Stimulated activated CD8-positive, alpha-beta memory T cell treated with anti-CD3 and anti-CD28 coated beads, Interleukin-7, amount 100 ng/mL, for 48 hours (primary cell): Measurements from ENCODE around the gene TMOD1.

ENCODE experiments used
- DNase-seq, 2 donors: peaks; one replicate each; pipeline ENCODE4 v3.0.0-alpha.2; 2020; ENCODE audit warnings: low read depth in 1 of 2; ENCODE audit errors: extremely low read depth in 1 of 2

Gene TMOD1

DNA sequence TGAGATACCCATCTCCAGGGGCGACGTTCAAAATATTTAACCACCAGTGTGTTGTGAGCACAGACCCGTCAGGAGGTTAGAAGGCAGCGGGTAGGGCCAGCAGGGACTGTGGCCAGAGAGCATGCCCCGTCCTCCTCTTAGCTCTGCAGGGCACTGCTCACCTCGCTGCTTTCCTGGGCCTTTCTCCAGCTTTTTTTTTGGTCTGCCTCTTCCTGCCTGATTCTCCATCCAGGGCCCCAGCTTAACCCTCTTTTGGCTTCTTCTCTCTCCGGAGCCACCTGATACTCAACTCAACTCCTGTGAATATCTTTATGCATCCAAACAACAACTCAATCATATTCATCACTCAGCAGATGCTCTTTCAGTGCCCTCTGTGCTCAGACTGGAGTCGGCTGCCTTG, 44.0 kb downstream of the TMOD1 start:
- DNase-seq: no peak

DNA sequence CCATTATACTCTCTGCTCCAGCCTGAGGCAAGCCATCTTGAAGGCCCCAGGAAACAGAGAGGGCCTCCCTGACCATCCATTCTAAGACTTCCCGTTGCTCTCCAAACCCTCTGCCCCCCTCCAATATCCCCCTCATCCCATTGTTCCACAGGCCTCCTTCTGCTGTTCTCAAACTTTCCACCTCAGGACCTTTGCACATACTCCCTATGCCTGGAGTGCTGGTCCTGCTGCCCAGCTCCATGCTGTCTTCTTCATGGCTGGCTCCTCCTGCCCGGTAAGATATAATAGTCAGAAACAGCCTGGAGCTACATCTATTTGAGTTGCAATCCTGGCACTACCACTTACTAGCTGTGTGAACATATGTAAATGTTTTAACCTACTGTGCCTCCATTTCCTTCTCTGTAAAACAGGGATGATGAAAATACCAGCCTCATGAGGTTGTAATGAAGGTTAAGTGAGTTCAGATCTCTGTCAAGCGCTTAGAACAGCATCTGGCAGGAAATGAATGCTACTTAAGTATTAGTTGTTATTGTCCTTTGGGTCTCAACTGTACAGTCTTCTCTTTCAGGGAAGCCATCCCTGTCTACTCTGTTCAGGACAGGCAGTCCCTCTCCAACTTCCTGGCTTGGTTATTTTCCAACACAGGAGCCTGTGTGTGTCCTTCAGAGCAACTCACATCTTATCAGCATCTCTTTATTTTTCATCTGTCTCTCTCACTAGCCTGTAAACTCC, 45.8 kb downstream of the TMOD1 start:
- no peak for DNase-seq

GRCh38 chr9:97548379-97548778, 46.9 kb downstream of the TMOD1 start:
- DNase-seq: no peak

- DNase-seq: no peak
Observed at GRCh38 chr9:97548819-97549540, 47.5 kb downstream of the TMOD1 start.

- no peak for DNase-seq
Observed at GRCh38 chr9:97550386-97550785, 48.9 kb downstream of the TMOD1 start.

- no peak for DNase-seq
Observed at GRCh38 chr9:97551308-97551707, 49.8 kb downstream of the TMOD1 start.

GRCh38 chr9:97553141-97553540, 51.7 kb downstream of the TMOD1 start:
- DNase-seq: no peak

DNA sequence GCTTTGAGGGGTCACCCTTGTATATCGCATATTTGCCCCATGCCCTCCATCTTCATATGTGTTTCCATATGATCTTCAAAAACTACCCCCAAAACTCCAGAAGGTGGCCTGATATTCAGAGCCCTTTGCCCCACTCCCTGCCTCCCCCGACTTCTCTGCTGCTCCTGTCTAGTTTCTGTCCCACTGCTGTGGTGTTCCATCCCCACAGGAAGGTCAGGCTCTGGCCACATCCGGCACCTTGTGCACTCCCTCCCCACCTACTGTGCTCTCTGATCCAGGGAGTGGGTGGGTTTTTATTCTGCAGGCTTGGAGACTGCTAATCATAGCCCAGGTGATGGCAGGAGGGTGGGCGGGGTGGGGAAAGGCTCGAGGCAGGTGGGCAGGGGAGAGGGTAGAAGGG, 52.4 kb downstream of the TMOD1 start:
- DNase-seq: no peak

GRCh38 chr9:97554566-97555075, 53.2 kb downstream of the TMOD1 start:
- no peak for DNase-seq

DNA sequence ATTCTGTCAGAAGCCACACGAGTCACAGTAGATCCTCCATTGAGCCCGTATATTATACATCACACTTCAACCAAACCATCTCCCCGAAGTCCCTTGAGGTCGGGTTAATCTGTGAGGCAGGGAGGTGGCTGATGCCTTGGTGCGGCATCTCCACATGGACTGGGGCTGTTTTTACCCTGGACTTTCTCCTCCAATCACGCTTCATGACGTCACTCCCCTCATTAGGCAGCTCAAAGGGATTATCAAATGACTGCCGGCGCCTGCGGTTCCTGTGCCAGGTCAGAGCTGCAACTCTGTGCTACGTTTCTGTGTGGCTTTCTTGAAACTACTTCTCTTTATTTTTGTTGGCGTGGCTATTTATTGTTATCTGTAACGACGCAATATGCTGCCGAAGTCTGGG, 53.7 kb downstream of the TMOD1 start:
- DNase-seq: no peak

DNA sequence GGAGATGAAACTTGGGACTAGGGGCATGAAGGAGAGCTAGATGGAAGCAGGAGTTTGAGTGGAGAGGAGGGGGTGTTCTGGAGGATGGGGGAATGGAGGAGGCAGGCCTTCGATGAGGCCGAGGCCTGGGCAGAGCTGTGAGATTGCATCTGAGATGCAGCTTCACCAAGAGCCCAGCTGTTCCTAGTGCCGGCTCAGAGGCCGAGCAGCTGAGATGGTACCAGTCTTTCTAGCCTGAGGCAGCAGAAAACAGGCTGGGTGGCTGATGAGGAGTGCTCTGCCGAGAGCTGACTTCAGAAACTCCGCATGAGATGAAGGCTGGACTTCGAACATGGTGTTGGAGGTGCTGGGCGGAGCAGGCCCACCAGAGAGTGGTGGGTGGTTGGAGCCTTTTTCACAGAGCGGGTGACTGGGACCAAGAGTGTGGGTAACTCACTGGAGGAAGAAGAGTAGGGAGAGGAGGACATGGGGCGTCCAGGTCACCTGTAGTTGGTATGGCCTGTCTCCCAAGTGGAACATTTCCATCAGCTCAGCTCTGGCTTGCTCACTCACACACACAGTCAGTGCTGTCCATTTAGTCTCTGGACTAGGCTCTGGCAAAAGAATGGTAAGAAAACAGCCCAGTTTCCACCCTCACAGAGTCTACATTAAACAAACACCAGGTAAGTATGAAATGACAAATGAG, 54.7 kb downstream of the TMOD1 start:
- no peak for DNase-seq

- DNase-seq: no peak
Observed at GRCh38 chr9:97556721-97557605, 55.5 kb downstream of the TMOD1 start.

GRCh38 chr9:97557606-97558095, 56.2 kb downstream of the TMOD1 start:
- no peak for DNase-seq

DNA sequence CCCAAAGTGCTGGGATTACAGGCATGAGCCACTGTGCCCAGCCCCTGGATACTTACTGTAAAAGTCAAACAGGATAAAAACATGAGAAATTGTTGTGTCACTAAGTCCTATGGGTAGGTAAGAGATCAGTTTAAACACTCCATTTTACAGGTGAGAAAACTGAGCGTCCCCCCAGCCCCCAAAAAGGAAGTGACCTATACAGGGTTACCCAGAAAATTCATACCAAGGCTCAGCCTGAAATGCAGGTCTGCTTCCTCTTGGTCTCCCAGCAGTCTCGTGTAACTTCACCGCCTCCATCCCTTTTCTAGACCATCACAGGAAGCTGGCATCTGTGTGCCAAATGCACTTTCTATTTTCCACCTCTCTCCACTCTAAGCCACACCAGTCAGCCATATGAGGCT, 57.2 kb downstream of the TMOD1 start:
- no peak for DNase-seq

GRCh38 chr9:97559111-97559514, 57.6 kb downstream of the TMOD1 start:
- DNase-seq: peak in 1 of 2 donors; percentile 14

GRCh38 chr9:97560154-97560553, 58.7 kb downstream of the TMOD1 start:
- DNase-seq: no peak

DNA sequence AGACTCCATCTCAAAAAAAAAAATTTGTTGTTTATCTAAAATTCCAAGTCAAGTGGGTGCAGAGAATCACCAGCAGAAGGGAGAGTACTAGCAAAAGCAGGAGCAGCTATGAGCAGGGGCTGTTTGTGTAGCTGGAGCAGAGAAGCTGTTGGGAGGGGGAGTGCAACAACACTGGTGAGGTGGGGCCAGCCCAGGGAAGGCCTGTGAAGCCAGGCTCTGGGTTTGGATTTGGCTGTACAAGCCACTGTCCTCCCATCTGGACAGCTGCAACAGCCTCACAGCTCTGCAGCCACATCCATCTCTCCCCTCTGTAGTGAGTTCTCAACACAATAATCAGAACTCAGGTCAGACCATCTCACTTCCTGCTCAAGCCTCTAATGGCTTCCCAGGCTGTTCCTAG, 59.4 kb downstream of the TMOD1 start:
- no peak for DNase-seq

DNA sequence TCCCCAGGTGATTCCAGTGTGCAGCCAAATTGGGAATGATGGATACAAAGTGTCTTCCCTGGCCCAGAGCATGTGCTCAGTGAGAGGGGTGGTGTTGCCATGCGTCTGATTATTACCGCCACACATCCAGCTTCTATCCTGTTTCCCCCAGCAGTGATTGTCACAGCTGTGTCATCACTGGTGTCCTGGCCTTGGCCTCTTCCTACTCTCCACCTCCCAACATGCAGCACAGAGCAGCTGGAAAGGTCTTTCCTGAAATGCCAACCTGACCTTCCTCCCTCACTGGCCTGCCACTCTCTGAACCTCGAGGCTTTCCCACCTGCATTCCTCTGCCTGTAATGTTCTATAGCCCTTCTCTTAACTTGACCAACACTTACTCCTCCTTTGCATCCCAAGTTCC, 60.0 kb downstream of the TMOD1 start:
- no peak for DNase-seq

DNA sequence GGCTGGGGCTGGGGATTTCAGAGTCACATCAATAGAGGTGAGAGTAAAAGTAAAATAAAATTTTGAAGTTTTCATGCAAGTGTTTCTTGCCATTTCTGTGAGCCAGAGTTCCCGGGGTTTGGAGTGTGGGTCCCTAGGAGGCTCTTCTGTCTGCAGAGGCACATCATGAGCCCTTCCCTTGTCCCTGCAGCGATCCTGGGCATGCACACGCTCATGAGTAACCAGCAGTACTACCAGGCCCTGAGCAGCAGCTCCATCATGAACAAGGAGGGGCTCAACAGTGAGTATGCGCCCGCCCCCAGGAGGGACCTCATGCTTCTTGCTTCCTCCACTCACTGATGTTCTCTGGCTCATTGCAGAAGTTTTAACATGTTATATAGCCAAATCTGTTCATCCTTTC, 61.1 kb downstream of the TMOD1 start:
- DNase-seq: no peak

DNA sequence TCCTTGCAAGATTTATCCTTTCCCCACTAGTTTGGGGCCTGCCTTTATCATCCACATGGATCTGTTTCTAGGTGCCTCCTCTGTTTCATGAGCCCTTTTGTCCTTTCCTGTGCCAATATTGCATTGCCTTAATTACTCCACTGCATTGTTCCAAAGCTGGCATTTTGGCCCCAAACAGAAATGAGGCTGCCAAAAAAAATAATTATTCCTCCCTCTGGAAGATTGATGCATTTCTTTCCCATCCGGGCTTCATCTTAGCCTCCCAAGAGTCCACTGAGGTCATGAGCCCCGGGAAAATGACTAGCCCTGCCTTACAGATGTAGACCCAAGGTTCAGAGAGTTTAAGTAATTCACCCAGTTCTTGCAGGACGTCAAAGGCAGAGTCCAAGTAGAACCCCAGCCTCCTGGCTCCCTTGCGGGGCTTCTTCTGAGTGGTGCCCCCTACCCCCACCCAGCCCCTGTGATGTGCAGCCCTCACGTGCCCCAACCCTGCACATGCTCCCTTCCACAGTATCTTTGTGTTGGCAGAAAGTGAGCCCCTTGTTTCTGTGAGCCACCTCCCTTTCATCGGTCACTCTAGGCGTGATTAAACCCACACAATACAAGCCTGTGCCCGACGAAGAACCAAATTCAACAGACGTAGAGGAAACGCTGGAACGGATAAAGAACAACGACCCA, 62.1 kb downstream of the TMOD1 start:
- no peak for DNase-seq
